Measurements from ENCODE around the gene RPL10.

The RPL10 gene

DNA sequence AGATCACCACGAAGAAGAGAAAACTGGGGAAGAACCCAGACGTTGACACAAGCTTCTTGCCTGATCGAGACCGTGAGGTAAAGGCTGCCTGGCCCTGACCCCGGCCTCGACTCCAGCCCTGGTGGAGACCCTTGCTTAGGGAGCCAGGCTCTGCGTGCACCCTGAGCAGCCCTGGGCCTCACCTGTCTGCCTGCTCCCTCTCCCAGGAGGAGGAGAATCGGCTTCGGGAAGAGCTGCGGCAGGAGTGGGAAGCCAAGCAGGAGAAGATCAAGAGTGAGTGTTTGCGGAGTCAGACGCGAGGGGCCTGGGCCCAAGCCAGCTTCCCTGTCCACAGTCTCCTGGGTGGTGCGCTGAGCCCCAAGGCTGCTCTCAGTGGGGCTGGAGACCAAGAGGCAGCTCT is 50.3 kb downstream of the RPL10 start:
- no peak for DNase-seq (ENCODE audit: low read depth)
- no peak overlapping the region for H3K4me3 ChIP-seq (ENCODE audit: low read depth, low read length)
- TF ChIP-seq, protein P1, sequence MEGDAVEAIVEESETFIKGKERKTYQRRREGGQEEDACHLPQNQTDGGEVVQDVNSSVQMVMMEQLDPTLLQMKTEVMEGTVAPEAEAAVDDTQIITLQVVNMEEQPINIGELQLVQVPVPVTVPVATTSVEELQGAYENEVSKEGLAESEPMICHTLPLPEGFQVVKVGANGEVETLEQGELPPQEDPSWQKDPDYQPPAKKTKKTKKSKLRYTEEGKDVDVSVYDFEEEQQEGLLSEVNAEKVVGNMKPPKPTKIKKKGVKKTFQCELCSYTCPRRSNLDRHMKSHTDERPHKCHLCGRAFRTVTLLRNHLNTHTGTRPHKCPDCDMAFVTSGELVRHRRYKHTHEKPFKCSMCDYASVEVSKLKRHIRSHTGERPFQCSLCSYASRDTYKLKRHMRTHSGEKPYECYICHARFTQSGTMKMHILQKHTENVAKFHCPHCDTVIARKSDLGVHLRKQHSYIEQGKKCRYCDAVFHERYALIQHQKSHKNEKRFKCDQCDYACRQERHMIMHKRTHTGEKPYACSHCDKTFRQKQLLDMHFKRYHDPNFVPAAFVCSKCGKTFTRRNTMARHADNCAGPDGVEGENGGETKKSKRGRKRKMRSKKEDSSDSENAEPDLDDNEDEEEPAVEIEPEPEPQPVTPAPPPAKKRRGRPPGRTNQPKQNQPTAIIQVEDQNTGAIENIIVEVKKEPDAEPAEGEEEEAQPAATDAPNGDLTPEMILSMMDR (conservative IDR thresholded peaks at IDR 0.05; ENCODE audit: low read depth, low read length): no peak

DNA sequence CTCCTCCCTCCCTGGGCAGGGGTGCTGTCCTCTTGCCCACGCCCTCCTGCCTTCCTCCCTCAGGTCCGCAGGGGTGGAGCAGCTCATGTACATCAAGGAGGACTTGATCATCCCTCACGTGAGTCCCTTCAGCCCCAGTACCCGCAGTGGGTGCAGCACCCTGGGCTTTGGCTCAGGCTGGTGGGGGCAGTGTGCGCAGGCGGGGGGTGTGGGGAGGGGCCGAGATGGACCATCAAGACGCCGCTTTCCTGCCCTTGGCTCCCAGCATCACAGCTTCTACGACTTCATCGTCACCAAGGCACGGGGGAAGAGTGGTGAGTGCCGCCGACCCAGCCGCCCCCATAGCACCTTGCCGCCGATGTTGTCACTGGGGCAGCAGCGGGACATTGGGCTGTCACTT is 51.4 kb downstream of the RPL10 start:
- no peak for DNase-seq (ENCODE audit: low read depth)
- no peak overlapping the region for H3K4me3 ChIP-seq (ENCODE audit: low read depth, low read length)
- TF ChIP-seq, protein P1 (conservative IDR thresholded peaks at IDR 0.05; ENCODE audit: low read depth, low read length): no peak

DNA sequence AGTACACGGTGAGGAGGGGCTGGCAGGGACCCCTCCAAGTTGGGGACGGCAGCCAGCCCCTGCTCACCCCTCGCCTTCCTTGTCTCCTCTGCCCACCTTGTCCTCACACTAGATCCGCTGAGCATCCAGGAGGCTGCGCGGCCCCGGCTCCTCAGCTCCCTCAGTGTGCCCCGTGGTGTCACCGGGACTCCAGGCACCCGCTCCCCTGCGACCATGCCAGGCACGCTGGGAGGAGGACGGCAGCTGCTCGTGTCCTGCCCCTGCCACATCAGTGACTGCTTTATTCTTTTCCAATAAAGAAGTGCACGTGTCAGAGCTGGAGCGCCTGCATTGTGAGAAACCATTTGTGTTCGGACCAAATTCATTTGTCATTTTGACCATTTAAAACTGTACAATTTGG is 52.1 kb downstream of the RPL10 start:
- H3K4me3 ChIP-seq (ENCODE audit: low read depth, low read length): no peak overlapping the region
- TF ChIP-seq, protein P1 (conservative IDR thresholded peaks at IDR 0.05; ENCODE audit: low read depth, low read length): no peak
- no peak for DNase-seq (ENCODE audit: low read depth)

All from choroid plexus epithelial cell (primary cell).